Right atrium auricular region (tissue), 2 donors: ENCODE data around the gene DHRS4. TPM values are rescaled to one million over a fixed set of nuclear protein-coding genes. Genes with fewer than 3 reads are reported as not detected.
A peak's percentile ranks its signal among the peaks of the same experiment; 100 is the strongest.
"Not testable (repeated sequence)": the region's sequence is repeated elsewhere in the genome, so short reads cannot be mapped to it uniquely, and the experiment has no call there.

Source experiments
- DNase-seq: peaks from one replicate; pipeline ENCODE4 v3.0.0-alpha.2; 2019; ENCODE audit warnings: low spot score
- H3K27ac ChIP-seq, 2 donors: fragments of 200-600 bp; sonication (generic); 1 replicate in 1 of 2; 2 replicates in 1 of 2; pipeline ENCODE4 v1.5.1; 2016 to 2019
- H3K27me3 ChIP-seq, 2 donors: fragments of 200-600 bp; sonication (generic); one replicate each; pipeline versions ENCODE4 v1.5.1 to v1.6.0; 2017 to 2019
- H3K36me3 ChIP-seq: fragments of 200-600 bp; sonication (generic); one replicate; pipeline ENCODE4 v1.5.1; 2016
- H3K4me1 ChIP-seq, 2 donors: fragments of 200-600 bp; sonication (generic); one replicate each; pipeline versions ENCODE4 v1.5.1 to v1.6.0; 2017 to 2019
- H3K4me3 ChIP-seq, 2 donors: fragments of 200-600 bp; sonication (generic); 1 replicate in 1 of 2; 2 replicates in 1 of 2; pipeline ENCODE4 v1.5.1; 2017 to 2019; ENCODE audit warnings: mild to moderate bottlenecking in 1 of 2, moderate library complexity in 1 of 2
- H3K9me3 ChIP-seq, 2 donors: fragments of 200-600 bp; sonication (generic); one replicate each; pipeline ENCODE4 v1.5.1; 2019
- CTCF ChIP-seq, 2 donors: fragments of 200-600 bp; sonication (generic); IDR thresholded peaks; one replicate each; pipeline ENCODE4 v1.5.1; 2019; ENCODE audit warnings: antibody characterized with exemption in 2 of 2
- total RNA-seq, 2 donors: library from RNA; depleted of rRNA; stranded (reverse); fragments of >200 nt; gene quantifications; one replicate each; pipeline ENCODE4 v1.1.0, GENCODE V29; 2016

The DHRS4 gene
- total RNA-seq, 2 donors from 2014 or later: 29.6 to 38.8 TPM

- not testable (repeated sequence) for H3K9me3 ChIP-seq, H3K36me3 ChIP-seq, H3K27me3 ChIP-seq, DNase-seq, H3K27ac ChIP-seq, H3K4me3 ChIP-seq
- peaks cover 0 to 13% of the 10 kb centered on the region in 2 donors for H3K4me1 ChIP-seq
Observed at GRCh38 chr14:23957913-23958569, 4.5 kb downstream of the DHRS4 start.

DNA sequence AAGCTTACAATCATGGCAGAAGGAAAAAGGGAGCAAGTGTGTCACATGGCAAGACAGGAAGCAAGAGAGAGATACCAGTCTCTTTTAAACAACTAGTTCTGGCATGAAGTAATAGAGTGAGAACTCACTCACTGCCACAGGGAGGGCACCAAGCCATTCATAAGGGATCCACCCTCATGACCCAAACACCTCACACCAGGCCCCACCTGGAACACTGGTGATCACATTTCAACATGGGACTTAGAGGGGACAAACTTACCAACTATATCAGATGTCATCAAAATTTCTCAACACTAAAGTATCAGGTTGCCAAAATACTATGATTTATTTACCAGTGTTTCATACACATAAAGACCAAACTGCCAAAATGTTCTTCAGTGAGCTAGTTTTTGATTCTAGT, 7.3 kb downstream of the DHRS4 start:
- H3K27me3 ChIP-seq, H3K4me3 ChIP-seq, H3K36me3 ChIP-seq, H3K4me1 ChIP-seq, H3K9me3 ChIP-seq, H3K27ac ChIP-seq, DNase-seq: not testable (repeated sequence)

GRCh38 chr14:23961704-23962103, 8.1 kb downstream of the DHRS4 start:
- not testable (repeated sequence) for H3K27ac ChIP-seq, H3K36me3 ChIP-seq, H3K4me1 ChIP-seq, DNase-seq, H3K27me3 ChIP-seq, H3K4me3 ChIP-seq, H3K9me3 ChIP-seq

DNA sequence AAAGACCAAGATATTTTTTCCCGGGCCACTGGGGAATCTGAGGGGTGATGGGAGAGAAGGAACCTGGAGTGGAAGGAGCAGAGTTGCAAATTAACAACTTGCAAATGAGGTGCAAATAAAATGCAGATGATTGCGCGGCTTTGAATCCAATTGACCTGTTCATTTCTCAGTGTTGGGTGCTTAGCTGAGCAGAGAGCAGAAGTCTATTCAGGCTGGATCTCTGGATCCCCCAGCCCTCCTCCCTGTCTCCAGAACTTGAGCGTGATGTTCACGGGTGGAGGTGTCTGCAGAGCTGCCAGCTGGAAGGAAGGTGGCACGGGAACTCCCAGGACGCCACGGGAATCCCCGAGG, 15.5 kb downstream of the DHRS4 start:
- H3K4me1 ChIP-seq, DNase-seq, H3K9me3 ChIP-seq, H3K27me3 ChIP-seq, H3K36me3 ChIP-seq, H3K27ac ChIP-seq: not testable (repeated sequence)
- H3K4me3 ChIP-seq: peak overlapping the region in 1 of 2 donors; percentile 46

GRCh38 chr14:23969481-23970282, 16.1 kb downstream of the DHRS4 start:
- DNase-seq, H3K27ac ChIP-seq: not testable (repeated sequence)
- H3K4me3 ChIP-seq: peak overlapping the region; percentile 39 to 46

GRCh38 chr14:23970283-23970659, 16.7 kb downstream of the DHRS4 start:
- H3K27me3 ChIP-seq, H3K36me3 ChIP-seq, H3K4me1 ChIP-seq, DNase-seq, H3K4me3 ChIP-seq, H3K9me3 ChIP-seq, H3K27ac ChIP-seq: not testable (repeated sequence)

More at GRCh38 chr14:23969481-23970282, 16.1 kb downstream of the DHRS4 start:
- not testable (repeated sequence) for H3K4me1 ChIP-seq, H3K9me3 ChIP-seq, H3K27me3 ChIP-seq, H3K36me3 ChIP-seq

DNA sequence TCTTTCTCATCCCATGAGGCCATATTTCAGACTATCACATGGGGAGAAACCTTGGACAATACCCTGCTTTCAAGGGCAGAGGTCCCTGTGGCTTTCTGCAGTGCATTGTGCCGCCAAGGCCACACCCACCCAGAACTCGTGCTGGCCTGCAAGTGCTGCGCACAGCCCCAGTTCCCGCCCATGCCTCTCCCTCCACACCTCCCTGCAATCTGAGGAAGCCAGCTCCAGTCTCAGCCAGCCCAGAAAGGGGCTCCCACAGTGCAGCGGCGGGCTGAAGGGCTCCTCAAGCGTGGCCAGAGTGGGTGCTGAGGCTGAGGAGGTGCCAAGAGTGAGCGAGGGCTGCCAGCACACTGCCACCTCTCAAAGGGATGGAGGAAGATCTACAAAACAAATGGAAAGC, 19.6 kb downstream of the DHRS4 start:
- H3K4me1 ChIP-seq, H3K9me3 ChIP-seq, H3K27me3 ChIP-seq, H3K4me3 ChIP-seq, H3K36me3 ChIP-seq, H3K27ac ChIP-seq, DNase-seq: not testable (repeated sequence)

DNA sequence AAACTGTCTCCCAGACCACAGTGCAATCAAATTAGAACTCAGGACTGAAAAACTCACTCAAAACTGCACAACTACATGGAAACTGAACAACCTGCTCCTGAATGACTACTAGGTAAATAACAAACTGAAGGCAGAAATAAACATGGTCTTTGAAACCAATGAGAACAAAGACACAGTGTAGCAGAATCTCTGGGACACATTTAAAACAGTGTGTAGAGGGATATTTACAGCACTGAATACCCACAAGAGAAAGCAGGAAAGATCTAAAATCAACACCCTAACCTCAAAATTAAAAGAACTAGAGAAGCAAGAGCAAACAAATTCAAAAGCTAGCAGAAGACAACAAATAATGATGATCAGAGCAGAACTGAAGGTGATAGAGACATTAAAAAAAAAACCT, 20.5 kb downstream of the DHRS4 start:
- H3K4me3 ChIP-seq, H3K27me3 ChIP-seq, H3K9me3 ChIP-seq, H3K27ac ChIP-seq, H3K36me3 ChIP-seq, DNase-seq, H3K4me1 ChIP-seq: not testable (repeated sequence)

DNA sequence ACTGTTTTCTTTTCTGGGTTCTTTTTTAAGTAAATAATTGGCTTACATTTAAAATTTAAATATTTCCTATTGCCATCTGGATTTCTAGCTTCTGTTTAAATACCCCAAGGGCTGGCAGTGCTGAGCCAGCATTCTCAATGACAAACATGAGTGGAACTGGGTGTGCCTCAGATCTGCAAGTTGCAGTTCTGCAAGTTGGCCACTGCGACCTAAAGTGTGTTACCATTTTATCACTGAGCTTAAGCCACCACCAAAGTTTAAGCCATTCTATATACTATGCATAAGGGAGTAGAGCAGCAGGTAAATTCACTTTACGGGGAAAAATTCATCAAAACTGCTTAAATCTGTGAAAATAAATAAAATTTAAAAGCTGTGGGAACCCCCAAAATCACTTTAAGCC, 23.6 kb downstream of the DHRS4 start:
- not testable (repeated sequence) for H3K4me1 ChIP-seq, H3K27ac ChIP-seq, DNase-seq, H3K27me3 ChIP-seq, H3K9me3 ChIP-seq, H3K36me3 ChIP-seq, H3K4me3 ChIP-seq
- peak in 1 of 2 donors; percentile 32 for TF ChIP-seq CTCF (IDR thresholded peaks at IDR 0.05)

GRCh38 chr14:23981951-23982813, 28.6 kb downstream of the DHRS4 start:
- H3K27me3 ChIP-seq, H3K4me1 ChIP-seq, DNase-seq, H3K9me3 ChIP-seq, H3K27ac ChIP-seq, H3K36me3 ChIP-seq, H3K4me3 ChIP-seq: not testable (repeated sequence)
